ENCODE data around the gene SCFD2.

SCFD2 gene

DNA sequence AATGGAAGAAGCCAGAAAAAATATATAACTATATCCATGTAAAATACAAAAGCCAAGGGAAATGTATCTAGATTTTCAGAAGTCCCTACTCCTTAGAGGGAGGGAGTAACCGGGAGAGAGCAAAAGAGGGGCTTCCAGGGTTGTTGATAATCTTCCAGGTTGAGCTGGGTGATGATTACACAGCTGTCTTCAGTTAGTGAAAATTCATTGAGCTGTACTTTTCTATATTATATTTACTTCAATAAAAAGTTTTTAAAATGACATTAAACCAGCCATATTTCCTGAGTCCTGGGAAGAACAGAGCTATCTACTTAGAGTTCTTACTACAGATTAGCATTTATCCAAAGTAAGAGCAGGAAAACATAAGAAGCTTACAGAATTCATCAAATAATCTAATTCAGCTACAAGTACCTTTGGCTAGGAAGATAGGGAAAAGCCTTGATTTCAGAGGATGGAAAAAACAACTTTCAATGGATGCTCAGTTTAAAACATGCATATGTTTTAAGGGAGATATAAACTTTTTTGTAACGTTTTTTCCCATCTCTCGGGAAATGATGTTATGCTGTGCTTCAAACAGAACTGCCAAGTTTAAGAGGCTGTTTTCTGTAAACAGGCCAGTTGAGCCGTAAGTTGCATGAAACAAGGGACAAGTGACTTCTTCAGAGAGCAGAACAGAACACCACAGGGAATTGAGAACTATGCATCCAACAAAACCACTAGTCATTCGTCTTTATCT is 204.6 kb downstream of the SCFD2 start:
- TF ChIP-seq, protein P1, sequence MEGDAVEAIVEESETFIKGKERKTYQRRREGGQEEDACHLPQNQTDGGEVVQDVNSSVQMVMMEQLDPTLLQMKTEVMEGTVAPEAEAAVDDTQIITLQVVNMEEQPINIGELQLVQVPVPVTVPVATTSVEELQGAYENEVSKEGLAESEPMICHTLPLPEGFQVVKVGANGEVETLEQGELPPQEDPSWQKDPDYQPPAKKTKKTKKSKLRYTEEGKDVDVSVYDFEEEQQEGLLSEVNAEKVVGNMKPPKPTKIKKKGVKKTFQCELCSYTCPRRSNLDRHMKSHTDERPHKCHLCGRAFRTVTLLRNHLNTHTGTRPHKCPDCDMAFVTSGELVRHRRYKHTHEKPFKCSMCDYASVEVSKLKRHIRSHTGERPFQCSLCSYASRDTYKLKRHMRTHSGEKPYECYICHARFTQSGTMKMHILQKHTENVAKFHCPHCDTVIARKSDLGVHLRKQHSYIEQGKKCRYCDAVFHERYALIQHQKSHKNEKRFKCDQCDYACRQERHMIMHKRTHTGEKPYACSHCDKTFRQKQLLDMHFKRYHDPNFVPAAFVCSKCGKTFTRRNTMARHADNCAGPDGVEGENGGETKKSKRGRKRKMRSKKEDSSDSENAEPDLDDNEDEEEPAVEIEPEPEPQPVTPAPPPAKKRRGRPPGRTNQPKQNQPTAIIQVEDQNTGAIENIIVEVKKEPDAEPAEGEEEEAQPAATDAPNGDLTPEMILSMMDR (IDR thresholded peaks at IDR 0.05; ENCODE audit: extremely low read depth, missing control alignments), result no peak
- DNase-seq (ENCODE audit: low spot score), result no peak

DNA sequence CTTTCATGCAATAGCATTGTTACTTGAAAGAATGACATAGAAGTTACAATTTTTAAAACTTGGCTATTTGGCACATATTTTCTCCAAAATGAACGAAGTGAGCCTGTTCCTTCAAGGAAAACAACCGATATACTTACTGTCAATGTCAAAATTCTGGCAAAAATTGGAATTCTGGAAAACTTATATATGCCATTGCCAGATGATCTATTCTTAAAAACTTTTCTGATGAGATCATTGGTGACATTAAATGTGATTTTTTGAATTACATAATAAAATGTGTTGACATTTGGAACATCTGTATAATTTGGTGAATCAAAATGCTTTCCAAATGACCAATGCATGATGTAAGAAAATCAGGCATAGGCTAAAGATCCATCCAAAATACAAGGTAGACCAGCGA is 209.0 kb downstream of the SCFD2 start:
- TF ChIP-seq, protein P1 (IDR thresholded peaks at IDR 0.05; ENCODE audit: extremely low read depth, missing control alignments), result no peak
- no peak for DNase-seq (ENCODE audit: low spot score)

DNA sequence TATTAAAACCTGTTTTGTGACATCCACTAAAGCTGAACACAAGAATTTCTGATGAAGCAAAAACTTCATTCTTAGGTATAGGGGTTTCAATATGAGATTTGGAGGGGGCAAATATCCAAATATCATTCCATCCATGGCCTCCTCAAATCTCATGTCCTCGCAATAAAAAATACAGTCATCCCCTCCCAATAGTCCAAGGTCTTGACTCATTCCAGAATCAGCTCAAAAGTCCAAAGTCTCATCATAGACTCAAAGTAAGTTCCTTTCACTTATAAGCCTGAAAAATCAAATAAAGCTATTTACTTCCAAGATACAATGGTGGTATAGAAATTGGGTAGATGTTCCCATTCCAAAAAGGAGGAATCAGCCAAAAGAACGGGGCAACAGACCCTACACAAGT is 213.4 kb downstream of the SCFD2 start:
- no peak for DNase-seq (ENCODE audit: low spot score)

DNA sequence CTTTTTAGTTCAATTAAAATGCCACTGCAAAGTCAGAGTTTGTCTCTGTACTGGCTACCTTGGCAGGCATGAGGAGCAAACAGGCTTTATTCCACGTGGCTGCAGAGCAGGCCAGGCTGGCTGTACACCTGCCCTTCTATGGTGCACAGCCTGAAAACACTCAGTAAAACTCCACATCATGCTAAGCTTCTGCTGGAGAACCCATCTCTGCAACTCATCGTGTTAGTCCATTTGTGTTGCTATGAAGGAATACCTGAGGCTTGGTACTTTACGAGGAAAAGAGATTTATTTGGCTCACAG is 214.4 kb downstream of the SCFD2 start:
- TF ChIP-seq, protein P1 (IDR thresholded peaks at IDR 0.05; ENCODE audit: extremely low read depth, missing control alignments), result no peak
- DNase-seq (ENCODE audit: low spot score), result no peak

More for the DNA sequence above, 213.4 kb downstream of the SCFD2 start:
- TF ChIP-seq, protein P1 (IDR thresholded peaks at IDR 0.05; ENCODE audit: extremely low read depth, missing control alignments), result no peak

DNA sequence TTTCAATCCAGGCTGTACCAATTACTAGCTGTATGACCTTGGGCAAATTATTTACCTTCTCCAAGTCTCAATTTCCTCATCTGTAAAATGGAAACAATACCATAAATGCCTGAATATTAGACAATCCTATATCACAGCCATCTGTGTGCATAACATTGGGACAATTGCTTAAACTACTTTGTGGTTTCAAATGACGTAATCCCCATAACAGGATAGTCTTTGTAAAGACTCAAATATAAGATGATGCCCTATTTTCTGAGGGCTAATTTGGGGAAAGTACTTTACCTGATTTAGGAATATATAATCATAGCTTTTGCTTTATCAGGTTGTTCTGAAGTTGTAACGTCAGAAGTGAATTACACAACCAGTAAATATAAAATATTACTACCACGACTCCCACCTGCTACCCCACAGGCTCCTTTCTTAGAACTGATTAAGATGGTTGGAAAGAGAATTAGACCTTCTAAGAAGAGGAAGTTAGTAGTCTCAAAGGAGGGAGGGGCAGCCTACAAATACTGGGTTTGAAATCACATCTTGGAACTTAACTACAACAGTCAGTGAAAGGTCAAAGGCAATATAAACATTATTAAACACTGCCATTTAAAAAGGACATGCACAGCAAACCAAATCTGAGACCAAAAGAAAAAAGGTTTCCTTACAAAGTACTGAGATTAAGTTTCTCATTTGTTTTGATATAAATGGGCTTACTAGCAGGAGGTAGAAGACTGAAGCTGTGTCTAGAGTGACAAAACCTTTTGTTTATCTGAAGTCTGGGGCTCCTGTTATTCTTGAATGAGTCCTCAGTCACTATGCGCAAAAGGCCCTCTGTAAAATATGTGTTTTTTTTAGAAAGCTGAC is 215.0 kb downstream of the SCFD2 start:
- TF ChIP-seq, protein P1 (IDR thresholded peaks at IDR 0.05; ENCODE audit: extremely low read depth, missing control alignments), result no peak
- DNase-seq (ENCODE audit: low spot score), result no peak

DNA sequence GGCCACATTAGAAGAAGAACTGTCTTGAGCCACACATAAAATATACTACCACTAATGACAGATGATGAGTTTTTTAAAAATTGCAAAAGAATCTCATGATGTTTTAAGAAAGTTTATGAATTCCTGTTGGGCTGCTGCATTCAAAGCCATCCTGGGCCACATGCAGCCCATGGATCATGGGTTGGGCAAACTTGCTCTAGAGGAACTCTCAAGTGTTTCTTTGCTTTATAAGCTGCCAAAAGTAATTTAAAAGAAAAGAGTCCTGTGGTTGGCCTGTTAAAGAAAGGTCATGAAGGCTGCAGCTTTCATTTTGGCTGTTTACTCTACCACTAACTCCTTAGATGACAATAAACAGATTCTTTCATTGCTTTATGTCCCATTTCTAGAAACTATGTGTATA is 218.2 kb downstream of the SCFD2 start:
- TF ChIP-seq, protein P1 (IDR thresholded peaks at IDR 0.05; ENCODE audit: extremely low read depth, missing control alignments), result no peak
- no peak for DNase-seq (ENCODE audit: low spot score)

DNA sequence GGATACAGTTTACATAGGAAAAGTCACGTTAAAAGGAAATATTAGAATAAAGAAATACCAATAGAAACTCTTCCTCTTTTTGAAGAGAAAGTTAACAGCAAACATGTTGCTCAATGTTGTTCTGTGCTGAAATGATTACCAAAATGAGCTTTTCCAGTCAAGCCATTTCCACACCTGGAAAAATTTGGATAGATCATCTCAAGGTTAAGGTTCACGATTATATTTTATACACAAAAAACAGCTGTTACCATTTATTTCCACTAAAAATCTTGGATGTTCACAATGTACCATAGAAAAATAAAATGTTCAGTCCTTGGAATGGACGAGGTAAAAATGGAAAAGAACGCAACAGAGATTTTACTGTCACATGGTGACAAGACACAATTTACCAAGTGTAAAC is 218.7 kb downstream of the SCFD2 start:
- DNase-seq (ENCODE audit: low spot score), result no peak
- TF ChIP-seq, protein P1 (IDR thresholded peaks at IDR 0.05; ENCODE audit: extremely low read depth, missing control alignments), result no peak
